Measurements from ENCODE around the gene FHAD1.
"Not testable (repeated sequence)": the region's sequence is repeated elsewhere in the genome, so short reads cannot be mapped to it uniquely, and the experiment has no call there.

FHAD1 gene

GRCh38 chr1:15350551-15351200 is 103.7 kb downstream of the FHAD1 start:
- DNase-seq: no peak

GRCh38 chr1:15351310-15351709 is 104.3 kb downstream of the FHAD1 start:
- DNase-seq: no peak

GRCh38 chr1:15352128-15352957 is 105.3 kb downstream of the FHAD1 start:
- DNase-seq: peak; percentile 70

- DNase-seq: no peak
Observed at GRCh38 chr1:15353839-15354579, 107.0 kb downstream of the FHAD1 start.

- DNase-seq: no peak
Observed at GRCh38 chr1:15354580-15354965, 107.5 kb downstream of the FHAD1 start.

- no peak for DNase-seq
Observed at GRCh38 chr1:15355968-15356625, 109.1 kb downstream of the FHAD1 start.

- DNase-seq: no peak
Observed at GRCh38 chr1:15357612-15358207, 110.7 kb downstream of the FHAD1 start.

GRCh38 chr1:15358565-15359133 is 111.6 kb downstream of the FHAD1 start:
- no peak for DNase-seq

GRCh38 chr1:15360700-15361099 is 113.7 kb downstream of the FHAD1 start:
- DNase-seq: no peak

- no peak for DNase-seq
Observed at GRCh38 chr1:15362096-15362736, 115.2 kb downstream of the FHAD1 start.

- DNase-seq: no peak
Observed at GRCh38 chr1:15362737-15363128, 115.7 kb downstream of the FHAD1 start.

- DNase-seq: peak; percentile 48
Observed at GRCh38 chr1:15364740-15365139, 117.7 kb downstream of the FHAD1 start.

- no peak for DNase-seq
Observed at GRCh38 chr1:15368888-15369287, 121.9 kb downstream of the FHAD1 start.

GRCh38 chr1:15370268-15370667 is 123.2 kb downstream of the FHAD1 start:
- DNase-seq: no peak

GRCh38 chr1:15370781-15371520 is 123.9 kb downstream of the FHAD1 start:
- no peak for DNase-seq

- DNase-seq: no peak
Observed at GRCh38 chr1:15371610-15372545, 124.9 kb downstream of the FHAD1 start.

GRCh38 chr1:15378729-15379128 is 131.7 kb downstream of the FHAD1 start:
- DNase-seq: no peak

GRCh38 chr1:15379151-15379550 is 132.1 kb downstream of the FHAD1 start:
- DNase-seq: not testable (repeated sequence)

GRCh38 chr1:15380601-15381508 is 133.8 kb downstream of the FHAD1 start:
- DNase-seq: no peak

All from 8988T (cell line).